Fibroblast of pulmonary artery (primary cell): ENCODE measurements around the gene RFX1.
A peak's percentile ranks its signal among the peaks of the same experiment; 100 is the strongest.

ENCODE experiments used
- DNase-seq: peaks from one replicate; pipeline ENCODE4 v3.0.0-alpha.2; 2010; ENCODE audit warnings: low read depth
- H3K4me3 ChIP-seq: replicated peaks from 2 replicates; pipeline ENCODE4 v1.5.1; 2011; ENCODE audit warnings: low read depth, mild to moderate bottlenecking, control low read depth, low read length, moderate library complexity
- TF ChIP-seq, protein P1 (sequence below): IDR thresholded peaks from 2 replicates; pipeline ENCODE4 v1.5.1; 2011; ENCODE audit warnings: mild to moderate bottlenecking, control low read depth, low read length, inconsistent platforms; ENCODE audit errors: missing control alignments

The RFX1 gene

DNA sequence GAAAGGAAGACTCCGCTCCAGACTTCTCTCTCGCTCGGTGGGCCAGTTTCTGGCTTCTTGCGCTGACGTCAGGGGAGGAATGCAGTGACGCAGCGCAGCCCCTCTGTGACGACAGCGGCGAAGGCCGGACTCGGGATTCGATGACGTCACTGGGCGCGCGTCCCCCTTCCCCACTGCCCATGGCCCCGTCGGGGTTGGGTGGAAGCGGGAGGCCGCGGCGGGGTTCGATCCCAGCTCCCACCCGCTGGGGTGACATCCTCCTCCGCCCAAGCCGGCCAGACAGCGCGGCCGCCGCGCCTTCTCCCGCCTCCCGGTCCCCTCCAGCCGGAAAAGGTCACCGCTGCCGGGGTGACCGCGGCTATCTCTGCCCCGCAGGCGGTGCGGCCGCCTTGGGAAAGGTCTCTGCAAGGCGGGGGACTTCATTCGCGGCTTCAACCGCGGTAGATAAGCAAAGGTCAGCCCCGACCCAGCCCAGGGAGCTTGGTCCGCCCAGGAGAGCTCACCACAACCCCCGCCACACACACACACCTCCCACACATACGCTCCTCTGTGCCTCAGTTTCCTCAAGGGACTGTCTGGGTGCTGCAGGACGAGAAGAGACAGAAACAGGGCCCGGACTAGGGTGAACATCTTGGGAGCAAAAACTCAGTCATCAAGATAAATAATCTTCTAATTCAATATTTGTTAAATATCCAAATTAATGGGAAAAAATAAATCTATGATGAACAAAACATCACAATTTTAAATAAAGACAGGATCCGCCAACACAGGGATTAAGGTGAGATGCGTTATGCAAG is 844 bp upstream of the RFX1 start:
- no peak for DNase-seq
- TF ChIP-seq, protein P1, sequence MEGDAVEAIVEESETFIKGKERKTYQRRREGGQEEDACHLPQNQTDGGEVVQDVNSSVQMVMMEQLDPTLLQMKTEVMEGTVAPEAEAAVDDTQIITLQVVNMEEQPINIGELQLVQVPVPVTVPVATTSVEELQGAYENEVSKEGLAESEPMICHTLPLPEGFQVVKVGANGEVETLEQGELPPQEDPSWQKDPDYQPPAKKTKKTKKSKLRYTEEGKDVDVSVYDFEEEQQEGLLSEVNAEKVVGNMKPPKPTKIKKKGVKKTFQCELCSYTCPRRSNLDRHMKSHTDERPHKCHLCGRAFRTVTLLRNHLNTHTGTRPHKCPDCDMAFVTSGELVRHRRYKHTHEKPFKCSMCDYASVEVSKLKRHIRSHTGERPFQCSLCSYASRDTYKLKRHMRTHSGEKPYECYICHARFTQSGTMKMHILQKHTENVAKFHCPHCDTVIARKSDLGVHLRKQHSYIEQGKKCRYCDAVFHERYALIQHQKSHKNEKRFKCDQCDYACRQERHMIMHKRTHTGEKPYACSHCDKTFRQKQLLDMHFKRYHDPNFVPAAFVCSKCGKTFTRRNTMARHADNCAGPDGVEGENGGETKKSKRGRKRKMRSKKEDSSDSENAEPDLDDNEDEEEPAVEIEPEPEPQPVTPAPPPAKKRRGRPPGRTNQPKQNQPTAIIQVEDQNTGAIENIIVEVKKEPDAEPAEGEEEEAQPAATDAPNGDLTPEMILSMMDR = no peak
- peak overlapping the region; percentile 78 for H3K4me3 ChIP-seq

DNA sequence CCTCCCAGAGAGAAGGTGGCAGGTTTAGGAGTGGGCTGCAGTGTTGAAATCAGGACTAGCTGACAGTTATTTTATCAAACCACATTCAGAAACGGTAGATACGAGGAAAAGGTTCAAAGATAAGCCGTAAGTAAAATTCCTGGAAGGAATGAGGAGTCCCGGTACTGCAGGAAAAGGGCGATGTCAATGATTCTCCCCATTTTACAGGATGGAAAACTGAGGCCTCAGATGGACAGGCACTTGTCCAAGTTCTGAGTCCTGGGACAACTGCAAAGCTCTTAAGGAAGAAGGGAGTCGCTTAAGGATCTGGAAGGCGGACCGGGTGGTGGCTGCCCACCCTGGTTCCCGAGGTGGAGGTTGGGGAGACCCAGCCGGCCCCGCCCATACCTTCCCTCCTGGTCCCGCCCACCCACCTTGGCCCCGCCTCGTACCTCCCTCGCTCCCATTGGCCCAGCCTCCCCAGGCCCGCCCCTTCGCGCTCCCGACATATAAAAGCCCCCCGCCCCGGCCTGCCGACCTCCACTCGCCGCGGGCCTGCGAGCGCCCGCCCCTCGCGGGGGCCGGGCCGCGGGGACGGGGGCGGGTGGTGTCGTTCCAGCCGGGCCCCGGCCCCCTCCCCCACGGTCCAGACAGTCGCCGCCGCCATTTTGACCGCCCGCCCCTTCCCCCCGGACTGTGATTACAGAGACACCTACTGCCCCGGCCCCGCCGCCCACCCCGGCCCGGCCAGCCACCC is 603 bp downstream of the RFX1 start:
- H3K4me3 ChIP-seq = peak overlapping the region; percentile 72
- TF ChIP-seq, protein P1 = no peak
- peak; percentile 90 for DNase-seq

DNA sequence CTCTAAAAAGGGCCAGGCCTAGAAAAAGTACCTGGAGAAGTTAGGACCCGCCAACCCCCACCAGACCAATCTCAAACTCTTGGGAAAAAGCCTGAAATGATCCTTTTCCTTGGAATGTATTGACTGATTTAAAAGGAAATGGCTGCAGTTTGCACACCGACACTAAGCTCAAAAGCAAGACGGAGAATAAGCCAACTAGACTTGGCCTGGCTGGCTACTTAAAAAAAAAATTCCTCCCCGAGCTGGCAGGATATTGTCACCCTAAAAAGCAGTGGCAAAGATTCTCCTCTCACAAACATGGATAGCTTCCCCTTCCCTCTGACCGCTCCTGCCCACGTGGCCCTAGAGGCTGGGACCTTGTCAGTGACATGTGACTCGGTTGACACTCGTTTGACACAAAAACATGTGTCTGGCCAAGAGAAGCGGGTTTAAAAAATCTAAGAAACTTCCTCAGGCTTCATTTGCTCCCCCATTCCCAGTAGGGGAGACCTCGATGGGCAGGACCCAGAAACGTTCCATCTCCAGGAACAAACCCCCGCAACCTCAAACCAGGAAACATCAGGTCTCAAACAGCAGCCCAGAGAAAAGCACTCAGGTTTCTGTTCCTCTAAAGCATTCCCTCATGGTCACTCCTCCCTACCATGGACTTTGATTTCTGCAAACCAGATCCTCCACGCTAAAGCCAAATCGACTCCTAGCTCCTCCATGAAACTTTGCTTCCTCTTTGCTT is 1.3 kb downstream of the RFX1 start:
- DNase-seq = no peak
- no peak overlapping the region for H3K4me3 ChIP-seq
- TF ChIP-seq, protein P1 = no peak

GRCh38 chr19:14003251-14004055 is 2.7 kb downstream of the RFX1 start:
- no peak overlapping the region for H3K4me3 ChIP-seq
- TF ChIP-seq, protein P1 = no peak
- no peak for DNase-seq

GRCh38 chr19:14002571-14003250 is 3.4 kb downstream of the RFX1 start:
- TF ChIP-seq, protein P1 = no peak
- DNase-seq = no peak
- no peak overlapping the region for H3K4me3 ChIP-seq
